ENCODE data around the gene OR52D1. TPM values are rescaled to one million over a fixed set of nuclear protein-coding genes. Genes with fewer than 3 reads are reported as not detected.

Gene OR52D1
- total RNA-seq, 1 experiment from 2014 or later = not detected

GRCh38 chr11:5536482-5536881 is 48.0 kb downstream of the OR52D1 start:
- ChIA-PET POLR2A (no interaction called here), CTCF (no interaction called here)
- no peak overlapping the region for H3K4me3 ChIP-seq (ENCODE audit: low read depth, low read length)
- TF ChIP-seq CTCF (IDR thresholded peaks at IDR 0.05; ENCODE audit: insufficient read depth in 1 of 2, low read depth in 1 of 2, low read length in 1 of 2, severe bottlenecking in 1 of 2, unreplicated experiment in 1 of 2) = no peak
- no TSS peak for BruUV-seq (replicated peaks)
- Mint-ChIP-seq H3K4me3 (ENCODE audit: unreplicated experiment) (no peak overlapping the region), H3K4me1 (ENCODE audit: low read depth, unreplicated experiment) (no peaks in the 10 kb centered on the region), H3K36me3 (ENCODE audit: insufficient read depth, unreplicated experiment) (no peaks in the 10 kb centered on the region), H3K9me3 (ENCODE audit: unreplicated experiment) (no peaks in the 10 kb centered on the region), H3K27ac (ENCODE audit: unreplicated experiment) (no peak overlapping the region), H3K27me3 (ENCODE audit: insufficient read depth, unreplicated experiment) (peaks cover 3% of the 10 kb centered on the region)
- no peaks in the 10 kb centered on the region for H3K9me3 ChIP-seq
- no peaks in the 10 kb centered on the region for H3K36me3 ChIP-seq (ENCODE audit: control insufficient read depth, insufficient read depth, low read length)
- no peaks in the 10 kb centered on the region for H3K27me3 ChIP-seq (replicated peaks; ENCODE audit: control insufficient read depth, insufficient read depth, low read length)
- H3K4me1 ChIP-seq = no peaks in the 10 kb centered on the region
- intact Hi-C loops (cut with micrococcal nuclease; ENCODE audit: unreplicated experiment) = no loop called here
- DNase-seq = no peak

Other genes starting within 250 kb of the OR52D1 start
- gene HBG1, start 238.8 kb upstream of the OR52D1 start, total RNA-seq (2022) = not detected in 2 replicates
- not detected in 2 replicates for gene HBG2, start 233.9 kb upstream of the OR52D1 start, total RNA-seq (2022)
- not detected in 2 replicates for gene HBE1, start 218.7 kb upstream of the OR52D1 start, total RNA-seq (2022)
- gene OR51B4, start 186.7 kb upstream of the OR52D1 start, total RNA-seq (2022) = not detected in 2 replicates
- not detected in 2 replicates for gene OR51B2, start 164.4 kb upstream of the OR52D1 start, total RNA-seq (2022)
- gene OR51B5, start 145.2 kb upstream of the OR52D1 start, total RNA-seq (2022) = not detected in 2 replicates
- gene OR51B6, start 137.2 kb upstream of the OR52D1 start, total RNA-seq (2022) = not detected in 2 replicates
- not detected in 2 replicates for gene OR51M1, start 104.9 kb upstream of the OR52D1 start, total RNA-seq (2022)
- not detected in 2 replicates for gene OR51Q1, start 66.6 kb upstream of the OR52D1 start, total RNA-seq (2022)
- not detected in 2 replicates for gene OR51I1, start 47.2 kb upstream of the OR52D1 start, total RNA-seq (2022)
- gene OR51I2, start 39.4 kb upstream of the OR52D1 start, total RNA-seq (2022) = not detected in 2 replicates
- gene UBQLN3, start 21.3 kb downstream of the OR52D1 start, total RNA-seq (2022) = not detected in 2 replicates
- not detected in 2 replicates for gene UBQLNL, start 28.0 kb downstream of the OR52D1 start, total RNA-seq (2022)
- gene OR52H1, start 59.9 kb downstream of the OR52D1 start, total RNA-seq (2022) = not detected in 2 replicates
- not detected in 2 replicates for gene OR52B6, start 92.2 kb downstream of the OR52D1 start, total RNA-seq (2022)
- 0.43 and 0.53 TPM in 2 replicates for gene TRIM6, start 108.0 kb downstream of the OR52D1 start, total RNA-seq (2022)
- gene TRIM34, start 136.3 kb downstream of the OR52D1 start, total RNA-seq (2022) = 4.3 and 4.7 TPM in 2 replicates
- 21.9 and 25.2 TPM in 2 replicates for gene TRIM5, start 196.4 kb downstream of the OR52D1 start, total RNA-seq (2022)
- 0.58 TPM in 1 of 2 replicates, not detected in the other for gene TRIM22, start 201.1 kb downstream of the OR52D1 start, total RNA-seq (2022)
- not detected in 2 replicates for gene OR56B1, start 247.8 kb downstream of the OR52D1 start, total RNA-seq (2022)